Hepatocyte (in vitro differentiated cells): ENCODE data around the gene NOB1. TPM values are rescaled to one million over a fixed set of nuclear protein-coding genes. Genes with fewer than 3 reads are reported as not detected.

Experiments used
- DNase-seq: peaks from one replicate; pipeline ENCODE4 v3.0.0-alpha.2; 2016; ENCODE audit warnings: low spot score
- H2AFZ ChIP-seq: fragments of 200-600 bp; sonication (generic); 2 replicates; pipeline ENCODE4 v1.6.0; 2016; ENCODE audit warnings: antibody characterized with exemption, mild to moderate bottlenecking
- H3K27ac ChIP-seq: fragments of 200-600 bp; sonication (generic); 2 replicates; pipeline ENCODE4 v1.5.1; 2016; ENCODE audit warnings: mild to moderate bottlenecking
- H3K27me3 ChIP-seq: fragments of 200-600 bp; sonication (generic); 2 replicates; pipeline ENCODE4 v1.6.1; 2016
- H3K36me3 ChIP-seq: fragments of 200-600 bp; sonication (generic); replicated peaks from 2 replicates; pipeline ENCODE4 v1.5.1; 2016; ENCODE audit warnings: low read depth; ENCODE audit not compliant: insufficient read depth
- H3K4me1 ChIP-seq: fragments of 200-600 bp; sonication (generic); 2 replicates; pipeline ENCODE4 v1.5.1; 2016; ENCODE audit warnings: mild to moderate bottlenecking, moderate library complexity; ENCODE audit not compliant: insufficient read depth
- H3K4me2 ChIP-seq: fragments of 200-600 bp; sonication (generic); 2 replicates; pipeline ENCODE4 v1.6.0; 2016
- H3K4me3 ChIP-seq: fragments of 200-600 bp; sonication (generic); 2 replicates; pipeline ENCODE4 v1.5.1; 2016; ENCODE audit warnings: mild to moderate bottlenecking
- H3K79me2 ChIP-seq: fragments of 200-600 bp; sonication (generic); 2 replicates; pipeline ENCODE4 v1.6.0; 2017; ENCODE audit warnings: mild to moderate bottlenecking
- H3K9me2 ChIP-seq: fragments of 200-600 bp; sonication (generic); replicated peaks from 2 replicates; pipeline ENCODE4 v1.6.0; 2017; ENCODE audit warnings: mild to moderate bottlenecking; ENCODE audit not compliant: insufficient read depth
- H3K9me3 ChIP-seq: fragments of 200-600 bp; sonication (generic); 2 replicates; pipeline ENCODE4 v1.5.1; 2016; ENCODE audit warnings: low read depth, mild to moderate bottlenecking
- H4K20me1 ChIP-seq: fragments of 200-600 bp; sonication (generic); 2 replicates; pipeline ENCODE4 v1.6.0; 2016; ENCODE audit warnings: mild to moderate bottlenecking; ENCODE audit not compliant: insufficient read depth, poor library complexity, severe bottlenecking
- CTCF ChIP-seq: fragments of 200-600 bp; sonication (generic); IDR thresholded peaks from 2 replicates; pipeline ENCODE4 v1.5.1; 2016; ENCODE audit warnings: antibody characterized with exemption, mild to moderate bottlenecking; ENCODE audit not compliant: poor library complexity
- EZH2 ChIP-seq: fragments of 200-600 bp; sonication (generic); IDR thresholded peaks from 2 replicates; pipeline ENCODE4 v1.6.1; 2016; ENCODE audit warnings: antibody characterized with exemption, mild to moderate bottlenecking, borderline replicate concordance
- EZH2phosphoT487 ChIP-seq: fragments of 200-600 bp; sonication (generic); IDR thresholded peaks from one replicate; pipeline ENCODE4 v1.6.1; 2018; ENCODE audit warnings: antibody characterized with exemption, mild to moderate bottlenecking, low read depth, moderate library complexity; ENCODE audit not compliant: unreplicated experiment, severe bottlenecking
- WGBS: methylation state at CpG from one replicate; pipeline ENCODE4 v1.1.6; 2016; ENCODE audit warnings: low lambda C conversion rate; ENCODE audit errors: missing lambda C conversion rate; 5-methylcytosine and 5-hydroxymethylcytosine counted together
- polyA plus RNA-seq: library from polyadenylated mRNA; unstranded; fragments of >200 nt; fragmentation: Nextera tagmentation; extraction: Ambion mirVana; gene quantifications from 2 replicates; pipeline ENCODE4 v1.2.1, GENCODE V29; 2016
- total RNA-seq: library from RNA; depleted of rRNA; stranded (reverse); fragments of >200 nt; gene quantifications from 2 replicates; pipeline ENCODE4 v1.2.3, GENCODE V29; 2014

Gene NOB1
- total and polyA plus RNA-seq, 2 experiments from 2014 or later = 23.9 to 25.1 TPM

- peaks cover 3% of the 10 kb centered on the region for H4K20me1 ChIP-seq
- no peaks in the 10 kb centered on the region for H3K9me3 ChIP-seq
- H3K4me2 ChIP-seq = no peak overlapping the region
- no peak overlapping the region for H3K4me3 ChIP-seq
- 47% methylated on average over 2 of the region's 2 CpGs for WGBS
- peaks cover 87% of the 10 kb centered on the region for H3K79me2 ChIP-seq
- TF ChIP-seq EZH2 (no peak), CTCF (no peak), EZH2phosphoT487 (no peak)
- DNase-seq = no peak
- no peak overlapping the region for H2AFZ ChIP-seq
- no peaks in the 10 kb centered on the region for H3K36me3 ChIP-seq
- no peaks in the 10 kb centered on the region for H3K4me1 ChIP-seq
- no peak overlapping the region for H3K27ac ChIP-seq
- no peaks in the 10 kb centered on the region for H3K9me2 ChIP-seq
- H3K27me3 ChIP-seq = no peaks in the 10 kb centered on the region
Measured at GRCh38 chr16:69769404-69769803, 14.7 kb upstream of the NOB1 start.

GRCh38 chr16:69768666-69769065 lies 13.9 kb upstream of the NOB1 start:
- H3K4me3 ChIP-seq = no peak overlapping the region
- H3K4me1 ChIP-seq = no peaks in the 10 kb centered on the region
- no peaks in the 10 kb centered on the region for H3K9me3 ChIP-seq
- no peak overlapping the region for H2AFZ ChIP-seq
- H3K27me3 ChIP-seq = no peaks in the 10 kb centered on the region
- no peak overlapping the region for H3K4me2 ChIP-seq
- peaks cover 87% of the 10 kb centered on the region for H3K79me2 ChIP-seq
- no peaks in the 10 kb centered on the region for H3K9me2 ChIP-seq
- no peak for DNase-seq
- H3K27ac ChIP-seq = no peak overlapping the region
- TF ChIP-seq EZH2phosphoT487 = no peak
- WGBS = 78% methylated on average over 6 of the region's 6 CpGs
- no peaks in the 10 kb centered on the region for H3K36me3 ChIP-seq
- H4K20me1 ChIP-seq = peaks cover 3% of the 10 kb centered on the region

DNA sequence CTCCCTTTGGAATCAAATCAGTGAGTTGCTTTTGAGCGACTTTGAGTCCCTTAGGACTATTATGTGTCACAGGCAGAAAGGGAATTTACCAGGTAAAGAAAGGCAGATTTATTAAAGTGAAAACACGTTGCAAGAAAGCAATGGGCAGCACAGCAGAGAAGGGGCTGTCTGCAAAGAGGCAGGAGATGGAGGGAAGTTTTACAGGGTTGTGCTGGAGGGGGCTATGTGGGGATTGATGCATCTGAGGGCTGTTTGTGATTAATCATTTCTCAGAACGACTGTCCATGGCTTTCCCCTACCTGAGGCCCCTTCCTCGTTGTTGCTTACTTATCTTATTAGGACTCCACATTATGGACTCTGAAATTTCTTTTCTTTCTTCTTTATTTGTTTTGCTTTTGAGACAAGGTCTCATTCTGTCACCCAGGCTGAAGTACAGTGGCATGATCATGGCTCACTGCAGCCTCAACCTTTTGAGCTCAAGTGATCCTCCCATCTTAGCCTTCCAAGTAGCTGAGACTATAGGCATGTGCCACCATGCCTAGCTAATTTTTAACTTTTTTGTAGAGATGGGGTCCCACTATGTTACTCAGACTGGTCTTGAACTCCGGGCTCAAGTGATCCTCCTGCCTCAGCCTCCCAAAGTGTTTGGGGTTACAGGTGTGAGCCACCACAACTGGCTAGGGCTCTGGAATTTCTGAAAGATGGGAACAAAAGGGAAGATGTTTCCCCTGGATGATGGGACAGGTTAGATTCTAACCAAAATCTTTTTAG lies 12.9 kb upstream of the NOB1 start:
- Histone ChIP-seq H3K27ac (peak overlapping the region; percentile 45), H3K4me2 (no peak overlapping the region), H3K9me3 (no peaks in the 10 kb centered on the region), H3K36me3 (no peaks in the 10 kb centered on the region), H4K20me1 (peaks cover 3% of the 10 kb centered on the region), H2AFZ (no peak overlapping the region), H3K27me3 (no peaks in the 10 kb centered on the region), H3K4me1 (no peaks in the 10 kb centered on the region), H3K79me2 (peaks cover 82% of the 10 kb centered on the region), H3K9me2 (no peaks in the 10 kb centered on the region), H3K4me3 (no peak overlapping the region)
- no peak for DNase-seq
- 80% methylated on average over 5 of the region's 5 CpGs for WGBS
- no peak for TF ChIP-seq CTCF
- TF ChIP-seq EZH2 = no peak
- TF ChIP-seq EZH2phosphoT487 = no peak

- Histone ChIP-seq H3K27ac (peak overlapping the region; percentile 86), H3K36me3 (no peaks in the 10 kb centered on the region), H3K9me3 (no peaks in the 10 kb centered on the region), H3K27me3 (no peaks in the 10 kb centered on the region), H4K20me1 (no peaks in the 10 kb centered on the region), H3K79me2 (peaks cover 53% of the 10 kb centered on the region), H3K4me1 (peaks cover 5% of the 10 kb centered on the region), H3K4me3 (peak overlapping the region; percentile 44), H3K9me2 (no peaks in the 10 kb centered on the region), H3K4me2 (peak overlapping the region; percentile 76), H2AFZ (no peak overlapping the region)
- TF ChIP-seq CTCF (no peak), EZH2 (no peak), EZH2phosphoT487 (no peak)
- WGBS = 76% methylated on average over 5 of the region's 5 CpGs
- DNase-seq = no peak
Measured at GRCh38 chr16:69763599-69763942, 8.8 kb upstream of the NOB1 start.
